Stimulated activated effector memory CD8-positive, alpha-beta T cell treated with anti-CD3 and anti-CD28 coated beads, Interleukin-12 subunit alpha, Interleukin-12 subunit beta, amount 100 ng/mL, for 72 hours (primary cell): ENCODE results near the gene BIRC7.
"Not testable (repeated sequence)": the region's sequence is repeated elsewhere in the genome, so short reads cannot be mapped to it uniquely, and the experiment has no call there.

Source experiments
- ATAC-seq: fragments of 150-1000 bp; cut with Tn5 transposase; 2 replicates; pipeline ENCODE4 v1.10.0; 2021
- DNase-seq, 2 donors: peaks; one replicate each; pipeline ENCODE4 v3.0.0; 2021 to 2022; ENCODE audit warnings: low spot score in 2 of 2
- H3K27ac Mint-ChIP-seq: one replicate; pipeline ENCODE4 v1.8.0; 2022; ENCODE audit warnings: mild to moderate bottlenecking, mixed read lengths
- H3K36me3 Mint-ChIP-seq: one replicate; pipeline ENCODE4 v1.8.0; 2022; ENCODE audit warnings: mild to moderate bottlenecking, mixed read lengths
- H3K4me1 Mint-ChIP-seq: one replicate; pipeline ENCODE4 v1.8.0; 2022; ENCODE audit warnings: mixed read lengths
- H3K4me3 Mint-ChIP-seq: one replicate; pipeline ENCODE4 v1.8.0; 2022; ENCODE audit warnings: mild to moderate bottlenecking, mixed read lengths
- H3K9me3 Mint-ChIP-seq: one replicate; pipeline ENCODE4 v1.8.0; 2022; ENCODE audit warnings: mixed read lengths

Gene BIRC7

DNA sequence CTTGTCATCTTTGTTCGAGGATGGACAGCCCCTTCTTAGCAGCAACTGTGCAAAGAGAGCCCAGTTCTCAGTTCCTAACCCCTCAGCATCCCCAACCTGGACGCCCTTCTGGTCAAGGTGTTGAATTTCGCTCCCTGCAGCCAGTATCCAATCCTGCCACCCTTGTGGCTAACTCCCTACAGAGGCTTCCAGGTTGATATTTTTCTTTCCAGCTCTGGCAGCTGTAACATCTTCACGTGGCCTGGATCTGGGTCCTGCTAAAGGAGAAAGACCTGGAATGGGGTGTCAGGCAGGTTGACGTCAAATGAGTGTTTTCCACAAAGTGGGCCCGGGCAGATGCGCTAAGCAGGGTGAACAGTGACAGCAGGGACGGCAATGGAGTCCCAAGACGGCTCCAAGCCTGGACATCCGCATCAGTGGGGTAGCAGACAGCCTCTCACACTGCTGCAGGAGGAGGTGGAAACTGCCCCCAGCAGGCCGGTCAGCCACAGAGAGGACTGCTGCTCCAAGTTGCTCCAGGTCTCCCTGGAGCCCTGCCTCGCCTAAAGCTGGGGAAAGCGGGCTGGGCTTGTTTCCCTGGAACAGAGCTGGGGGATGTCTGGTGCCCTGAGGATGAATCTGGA is 18.7 kb upstream of the BIRC7 start:
- no peak for ATAC-seq
- peak overlapping the region; percentile 89 for H3K4me3 Mint-ChIP-seq
- H3K9me3 Mint-ChIP-seq: no peaks in the 10 kb centered on the region

DNA sequence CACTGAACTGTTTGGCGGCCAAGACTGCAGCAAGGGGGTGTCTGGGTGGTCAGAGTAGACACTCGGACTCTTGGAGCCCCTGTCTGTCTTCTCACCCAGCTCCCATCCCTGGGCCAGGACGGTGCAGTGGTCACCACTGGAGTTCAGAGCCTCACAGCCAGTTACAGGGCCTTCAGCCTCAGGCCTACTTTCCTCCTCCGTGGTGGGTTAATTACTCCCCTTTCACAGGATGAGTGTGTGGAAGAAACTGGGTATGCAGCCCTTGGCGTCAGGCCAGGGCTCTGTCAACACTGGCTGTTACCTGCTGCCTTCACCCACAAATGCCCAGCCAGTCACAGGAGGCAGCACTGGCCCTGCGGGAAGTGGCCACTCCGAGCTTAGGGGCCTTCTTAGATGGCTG is 18.0 kb upstream of the BIRC7 start:
- H3K36me3 Mint-ChIP-seq: peaks cover 28% of the 10 kb centered on the region
- no peak overlapping the region for H3K27ac Mint-ChIP-seq
- H3K4me1 Mint-ChIP-seq: peaks cover 35% of the 10 kb centered on the region
- ATAC-seq (no peak), DNase-seq (no peak)
- H3K4me3 Mint-ChIP-seq: no peak overlapping the region
- H3K9me3 Mint-ChIP-seq: no peaks in the 10 kb centered on the region

More for the DNA sequence above, 18.7 kb upstream of the BIRC7 start:
- DNase-seq: no peak
- H3K4me1 Mint-ChIP-seq: peaks cover 42% of the 10 kb centered on the region
- H3K36me3 Mint-ChIP-seq: peaks cover 35% of the 10 kb centered on the region
- H3K27ac Mint-ChIP-seq: peak overlapping the region; percentile 64

GRCh38 chr20:63218701-63219446 is 16.8 kb upstream of the BIRC7 start:
- no peak for DNase-seq
- Mint-ChIP-seq H3K4me1 (peaks cover 29% of the 10 kb centered on the region), H3K27ac (no peak overlapping the region), H3K36me3 (peaks cover 16% of the 10 kb centered on the region), H3K9me3 (no peaks in the 10 kb centered on the region), H3K4me3 (no peak overlapping the region)
- no peak for ATAC-seq

- no peak for ATAC-seq
- peaks cover 10% of the 10 kb centered on the region for H3K36me3 Mint-ChIP-seq
- H3K4me1 Mint-ChIP-seq: peaks cover 24% of the 10 kb centered on the region
- H3K9me3 Mint-ChIP-seq: no peaks in the 10 kb centered on the region
- DNase-seq: no peak
- H3K4me3 Mint-ChIP-seq: no peak overlapping the region
- H3K27ac Mint-ChIP-seq: no peak overlapping the region
Observed at GRCh38 chr20:63219447-63219821, 16.3 kb upstream of the BIRC7 start.

DNA sequence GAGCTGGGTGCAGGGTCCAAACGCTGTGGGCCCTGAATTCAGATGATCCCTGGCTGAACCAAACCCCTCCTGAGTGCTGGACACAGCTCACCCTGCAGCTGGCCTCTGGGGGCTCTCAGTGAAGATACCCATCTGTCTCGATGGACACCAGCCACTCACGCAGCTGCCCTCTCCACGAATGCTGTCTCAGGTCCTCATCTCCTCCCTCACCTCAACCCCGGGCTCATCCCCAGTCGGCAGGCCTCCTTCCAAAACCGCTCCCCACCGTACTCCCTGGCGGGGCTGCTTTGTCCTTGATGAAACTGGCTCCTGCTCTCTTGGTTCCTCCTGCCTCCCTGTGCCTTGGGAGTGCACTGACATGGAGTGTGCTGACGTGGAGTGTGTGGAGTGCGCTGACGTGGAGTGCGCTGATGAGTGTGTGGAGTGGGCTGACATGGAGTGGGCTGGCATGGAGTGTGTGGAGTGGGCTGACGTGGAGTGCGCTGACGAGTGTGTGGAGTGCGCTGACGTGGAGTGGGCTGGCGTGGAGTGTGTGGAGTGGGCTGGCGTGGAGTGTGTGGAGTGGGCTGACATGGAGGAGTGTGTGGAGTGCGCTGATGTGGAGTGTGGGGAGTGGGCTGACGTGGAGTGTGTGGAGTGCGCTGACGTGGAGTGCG is 15.7 kb upstream of the BIRC7 start:
- H3K27ac Mint-ChIP-seq: no peak overlapping the region

GRCh38 chr20:63220696-63221399 is 14.9 kb upstream of the BIRC7 start:
- H3K4me1 Mint-ChIP-seq: peaks cover 13% of the 10 kb centered on the region
- no peaks in the 10 kb centered on the region for H3K9me3 Mint-ChIP-seq
- no peak for ATAC-seq
- DNase-seq: no peak
- no peaks in the 10 kb centered on the region for H3K36me3 Mint-ChIP-seq
- no peak overlapping the region for H3K27ac Mint-ChIP-seq
- H3K4me3 Mint-ChIP-seq: no peak overlapping the region

More for the DNA sequence above, 15.7 kb upstream of the BIRC7 start:
- Mint-ChIP-seq H3K9me3 (no peaks in the 10 kb centered on the region), H3K36me3 (peaks cover 5% of the 10 kb centered on the region), H3K4me1 (peaks cover 18% of the 10 kb centered on the region), H3K4me3 (no peak overlapping the region)
- no peak for ATAC-seq
- DNase-seq: no peak

DNA sequence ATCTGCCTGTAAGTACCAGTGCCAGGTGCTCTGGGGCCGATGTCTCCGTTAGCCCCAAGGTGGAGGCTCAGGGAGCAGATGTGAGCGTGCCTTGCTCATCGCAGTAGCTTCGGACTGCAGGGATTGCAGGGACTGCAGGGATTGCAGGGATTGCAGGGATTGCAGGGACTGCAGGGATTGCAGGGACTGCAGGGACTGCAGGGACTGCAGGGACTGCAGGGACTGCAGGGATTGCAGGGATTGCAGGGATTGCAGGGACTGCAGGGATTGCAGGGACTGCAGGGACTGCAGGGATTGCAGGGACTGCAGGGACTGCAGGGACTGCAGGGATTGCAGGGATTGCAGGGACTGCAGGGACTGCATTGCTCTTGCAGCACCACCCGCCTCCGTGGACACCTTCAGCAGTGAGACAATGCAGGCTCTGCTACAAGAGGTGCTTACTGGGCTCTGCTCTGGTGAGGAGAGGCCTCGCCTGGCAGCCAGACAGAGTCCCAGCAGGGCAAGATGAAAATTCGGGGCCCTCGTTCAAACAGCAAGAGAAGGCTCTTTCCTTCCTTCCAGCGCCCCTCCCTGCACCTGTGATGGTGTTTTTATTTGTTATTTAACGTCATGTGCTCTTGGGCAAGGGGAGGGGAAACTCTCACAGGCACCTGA is 14.2 kb upstream of the BIRC7 start:
- H3K9me3 Mint-ChIP-seq, H3K36me3 Mint-ChIP-seq, ATAC-seq, DNase-seq, H3K4me3 Mint-ChIP-seq, H3K27ac Mint-ChIP-seq: not testable (repeated sequence)
- H3K4me1 Mint-ChIP-seq: peaks cover 13% of the 10 kb centered on the region

- DNase-seq: no peak
- Mint-ChIP-seq H3K9me3 (no peaks in the 10 kb centered on the region), H3K4me3 (no peak overlapping the region)
Observed at GRCh38 chr20:63222541-63222940, 13.2 kb upstream of the BIRC7 start.

GRCh38 chr20:63223121-63223825 is 12.4 kb upstream of the BIRC7 start:
- H3K27ac Mint-ChIP-seq: no peak overlapping the region

More at GRCh38 chr20:63222541-63222940, 13.2 kb upstream of the BIRC7 start:
- no peaks in the 10 kb centered on the region for H3K36me3 Mint-ChIP-seq
- peaks cover 6% of the 10 kb centered on the region for H3K4me1 Mint-ChIP-seq
- H3K27ac Mint-ChIP-seq: no peak overlapping the region
- no peak for ATAC-seq

GRCh38 chr20:63223826-63224207 is 11.9 kb upstream of the BIRC7 start:
- H3K4me3 Mint-ChIP-seq: no peak overlapping the region
- H3K4me1 Mint-ChIP-seq: peaks cover 6% of the 10 kb centered on the region

More at GRCh38 chr20:63223121-63223825, 12.4 kb upstream of the BIRC7 start:
- peak; percentile 54 for ATAC-seq
- no peaks in the 10 kb centered on the region for H3K9me3 Mint-ChIP-seq
- peak; percentile 36 to 74 for DNase-seq
- no peaks in the 10 kb centered on the region for H3K36me3 Mint-ChIP-seq
- peaks cover 6% of the 10 kb centered on the region for H3K4me1 Mint-ChIP-seq
- H3K4me3 Mint-ChIP-seq: no peak overlapping the region

GRCh38 chr20:63224412-63225081 is 11.2 kb upstream of the BIRC7 start:
- no peak overlapping the region for H3K27ac Mint-ChIP-seq
- no peak for DNase-seq
- peaks cover 6% of the 10 kb centered on the region for H3K4me1 Mint-ChIP-seq
- no peaks in the 10 kb centered on the region for H3K36me3 Mint-ChIP-seq
- H3K4me3 Mint-ChIP-seq: no peak overlapping the region
- no peak for ATAC-seq
- no peaks in the 10 kb centered on the region for H3K9me3 Mint-ChIP-seq

More at GRCh38 chr20:63223826-63224207, 11.9 kb upstream of the BIRC7 start:
- no peaks in the 10 kb centered on the region for H3K9me3 Mint-ChIP-seq
- no peak for DNase-seq
- no peak overlapping the region for H3K27ac Mint-ChIP-seq
- ATAC-seq: no peak
- H3K36me3 Mint-ChIP-seq: no peaks in the 10 kb centered on the region

- no peak overlapping the region for H3K27ac Mint-ChIP-seq
- H3K36me3 Mint-ChIP-seq: no peaks in the 10 kb centered on the region
- no peak for DNase-seq
- H3K9me3 Mint-ChIP-seq: no peaks in the 10 kb centered on the region
- H3K4me1 Mint-ChIP-seq: peaks cover 6% of the 10 kb centered on the region
- ATAC-seq: no peak
- no peak overlapping the region for H3K4me3 Mint-ChIP-seq
Observed at GRCh38 chr20:63225082-63225454, 10.6 kb upstream of the BIRC7 start.

- no peak overlapping the region for H3K4me3 Mint-ChIP-seq
- DNase-seq (no peak), ATAC-seq (no peak)
- H3K27ac Mint-ChIP-seq: no peak overlapping the region
- no peaks in the 10 kb centered on the region for H3K36me3 Mint-ChIP-seq
- H3K4me1 Mint-ChIP-seq: peaks cover 6% of the 10 kb centered on the region
- H3K9me3 Mint-ChIP-seq: no peaks in the 10 kb centered on the region
Observed at GRCh38 chr20:63226042-63226943, 9.4 kb upstream of the BIRC7 start.
